ENCODE results near the gene ZBTB20.

ZBTB20 gene

GRCh38 chr3:114454551-114455251, 692.4 kb downstream of the ZBTB20 start:
- H3K4me3 ChIP-seq (ENCODE audit: low read length), result peak overlapping the region; percentile 71
- no peak for TF ChIP-seq CTCF (conservative IDR thresholded peaks at IDR 0.05; ENCODE audit: low read depth, low read length)
- DNase-seq (ENCODE audit: low read depth), result no peak

GRCh38 chr3:114453361-114453780, 693.7 kb downstream of the ZBTB20 start:
- H3K4me3 ChIP-seq (ENCODE audit: low read length), result no peak overlapping the region

GRCh38 chr3:114452937-114453336, 694.2 kb downstream of the ZBTB20 start:
- H3K4me3 ChIP-seq (ENCODE audit: low read length), result no peak overlapping the region
- TF ChIP-seq CTCF (conservative IDR thresholded peaks at IDR 0.05; ENCODE audit: low read depth, low read length), result no peak
- DNase-seq (ENCODE audit: low read depth), result no peak

More at GRCh38 chr3:114453361-114453780, 693.7 kb downstream of the ZBTB20 start:
- no peak for DNase-seq (ENCODE audit: low read depth)
- TF ChIP-seq CTCF (conservative IDR thresholded peaks at IDR 0.05; ENCODE audit: low read depth, low read length), result no peak

- no peak for TF ChIP-seq CTCF (conservative IDR thresholded peaks at IDR 0.05; ENCODE audit: low read depth, low read length)
- DNase-seq (ENCODE audit: low read depth), result no peak
- H3K4me3 ChIP-seq (ENCODE audit: low read length), result no peak overlapping the region
These were observed 694.8 kb downstream of the ZBTB20 start for GRCh38 chr3:114452256-114452655.

- no peak overlapping the region for H3K4me3 ChIP-seq (ENCODE audit: low read length)
- TF ChIP-seq CTCF (conservative IDR thresholded peaks at IDR 0.05; ENCODE audit: low read depth, low read length), result no peak
- DNase-seq (ENCODE audit: low read depth), result no peak
These were observed 695.5 kb downstream of the ZBTB20 start for GRCh38 chr3:114451561-114452018.

- DNase-seq (ENCODE audit: low read depth), result no peak
- no peak overlapping the region for H3K4me3 ChIP-seq (ENCODE audit: low read length)
These were observed 696.0 kb downstream of the ZBTB20 start for GRCh38 chr3:114451051-114451451.

More at GRCh38 chr3:114451051-114451451, 696.0 kb downstream of the ZBTB20 start:
- TF ChIP-seq CTCF (conservative IDR thresholded peaks at IDR 0.05; ENCODE audit: low read depth, low read length), result no peak
